Astrocyte of the cerebellum (primary cell): ENCODE measurements around the gene SELENOI.

Experiments
- DNase-seq: peaks from one replicate; pipeline ENCODE4 v3.0.0-alpha.2; 2011; ENCODE audit warnings: low read depth
- H3K4me3 ChIP-seq: 2 replicates; pipeline ENCODE4 v1.5.1; 2011; ENCODE audit warnings: mild to moderate bottlenecking, low read depth, low read length, moderate library complexity
- in situ Hi-C: cut with HindIII; loops from 2 replicates; pipeline ENCODE4 v1.10.0; 2017; ENCODE audit warnings: low sequenced_read_pairs
- TF ChIP-seq, protein P1 (sequence below): IDR thresholded peaks from 2 replicates; pipeline ENCODE4 v1.5.1; 2012; ENCODE audit warnings: low read length, low read depth, moderate library complexity, mild to moderate bottlenecking; ENCODE audit errors: missing control alignments

Gene SELENOI

GRCh38 chr2:26356111-26356510 is 10.2 kb downstream of the SELENOI start:
- TF ChIP-seq, protein P1, sequence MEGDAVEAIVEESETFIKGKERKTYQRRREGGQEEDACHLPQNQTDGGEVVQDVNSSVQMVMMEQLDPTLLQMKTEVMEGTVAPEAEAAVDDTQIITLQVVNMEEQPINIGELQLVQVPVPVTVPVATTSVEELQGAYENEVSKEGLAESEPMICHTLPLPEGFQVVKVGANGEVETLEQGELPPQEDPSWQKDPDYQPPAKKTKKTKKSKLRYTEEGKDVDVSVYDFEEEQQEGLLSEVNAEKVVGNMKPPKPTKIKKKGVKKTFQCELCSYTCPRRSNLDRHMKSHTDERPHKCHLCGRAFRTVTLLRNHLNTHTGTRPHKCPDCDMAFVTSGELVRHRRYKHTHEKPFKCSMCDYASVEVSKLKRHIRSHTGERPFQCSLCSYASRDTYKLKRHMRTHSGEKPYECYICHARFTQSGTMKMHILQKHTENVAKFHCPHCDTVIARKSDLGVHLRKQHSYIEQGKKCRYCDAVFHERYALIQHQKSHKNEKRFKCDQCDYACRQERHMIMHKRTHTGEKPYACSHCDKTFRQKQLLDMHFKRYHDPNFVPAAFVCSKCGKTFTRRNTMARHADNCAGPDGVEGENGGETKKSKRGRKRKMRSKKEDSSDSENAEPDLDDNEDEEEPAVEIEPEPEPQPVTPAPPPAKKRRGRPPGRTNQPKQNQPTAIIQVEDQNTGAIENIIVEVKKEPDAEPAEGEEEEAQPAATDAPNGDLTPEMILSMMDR, result no peak
- no peak overlapping the region for H3K4me3 ChIP-seq
- in situ Hi-C loops, result no loop called here
- DNase-seq, result no peak

- in situ Hi-C loops, result no loop called here
- DNase-seq, result no peak
- TF ChIP-seq, protein P1, result no peak
- no peak overlapping the region for H3K4me3 ChIP-seq
Observed at GRCh38 chr2:26356771-26357170, 10.8 kb downstream of the SELENOI start.

DNA sequence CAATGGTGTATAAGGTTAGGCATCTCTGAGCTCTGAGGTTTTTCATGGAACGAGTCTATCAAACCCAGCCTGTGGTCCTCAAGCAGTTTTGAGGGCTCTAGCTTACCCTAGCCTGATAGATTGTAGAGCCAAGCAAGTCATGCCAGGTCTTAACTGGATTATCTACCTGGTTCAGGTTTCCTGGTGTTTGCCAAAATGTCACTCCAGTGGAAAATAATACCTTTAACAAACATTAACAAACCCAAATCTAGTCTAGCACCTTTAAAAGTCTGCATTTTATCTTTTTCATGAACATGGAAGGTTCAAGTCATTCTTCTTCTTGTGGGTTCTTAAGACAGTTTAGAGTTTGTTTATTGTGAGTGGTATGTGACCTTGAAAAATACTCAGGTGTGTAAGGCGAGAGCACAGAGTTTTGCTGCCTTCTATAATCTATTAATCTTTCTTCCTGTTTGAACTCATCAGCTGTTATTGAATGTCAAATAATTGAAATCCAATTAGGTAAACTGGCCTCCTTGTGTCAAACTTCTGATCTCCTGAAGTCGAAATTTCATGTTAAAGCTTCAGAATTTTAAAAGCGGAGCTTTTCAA is 14.0 kb downstream of the SELENOI start:
- TF ChIP-seq, protein P1, result no peak
- H3K4me3 ChIP-seq, result no peak overlapping the region
- no peak for DNase-seq
- in situ Hi-C loops, result no loop called here

- in situ Hi-C loops, result no loop called here
- no peak overlapping the region for H3K4me3 ChIP-seq
- TF ChIP-seq, protein P1, result no peak
- DNase-seq, result no peak
Observed at GRCh38 chr2:26363323-26363722, 17.4 kb downstream of the SELENOI start.

- in situ Hi-C loops, result no loop called here
Observed at GRCh38 chr2:26363958-26364357, 18.0 kb downstream of the SELENOI start.

DNA sequence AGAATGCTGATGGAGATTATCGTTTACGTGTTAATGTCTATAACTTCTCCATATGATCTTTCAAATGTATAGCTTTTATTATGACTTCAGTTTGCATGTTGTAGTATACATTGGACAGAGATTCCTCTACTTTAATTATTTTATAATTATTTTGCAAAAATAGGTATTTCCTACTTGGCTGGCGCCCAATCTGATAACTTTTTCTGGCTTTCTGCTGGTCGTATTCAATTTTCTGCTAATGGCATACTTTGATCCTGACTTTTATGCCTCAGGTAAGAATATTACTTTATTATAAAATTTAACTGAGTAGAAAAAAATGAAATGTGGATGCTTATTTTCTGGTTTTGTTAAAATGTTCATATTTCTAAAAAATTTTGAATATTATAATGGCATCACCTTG is 18.7 kb downstream of the SELENOI start:
- no peak for DNase-seq
- TF ChIP-seq, protein P1, result no peak
- in situ Hi-C loops, result no loop called here
- H3K4me3 ChIP-seq, result no peak overlapping the region

More at GRCh38 chr2:26363958-26364357, 18.0 kb downstream of the SELENOI start:
- no peak for DNase-seq
- H3K4me3 ChIP-seq, result no peak overlapping the region
- TF ChIP-seq, protein P1, result no peak
